BLaER1 (cell line): ENCODE data around the gene RIMBP3C.
"Not testable (repeated sequence)": the region's sequence is repeated elsewhere in the genome, so short reads cannot be mapped to it uniquely, and the experiment has no call there.

Experiments
- H3K27ac ChIP-seq: shearing (Covaris generic); formaldehyde crosslinking; 2 replicates; pipeline ENCODE4 v1.8.1; 2022
- H3K27me3 ChIP-seq: shearing (Covaris generic); formaldehyde crosslinking; 2 replicates; pipeline ENCODE4 v1.8.1; 2022
- H3K36me3 ChIP-seq: shearing (Covaris generic); formaldehyde crosslinking; 2 replicates; pipeline ENCODE4 v1.8.1; 2022
- H3K4me1 ChIP-seq: shearing (Covaris generic); formaldehyde crosslinking; 2 replicates; pipeline ENCODE4 v1.8.1; 2022
- H3K4me2 ChIP-seq: shearing (Covaris generic); formaldehyde crosslinking; 2 replicates; pipeline ENCODE4 v1.8.1; 2022
- H3K4me3 ChIP-seq: shearing (Covaris generic); formaldehyde crosslinking; 2 replicates; pipeline ENCODE4 v1.8.1; 2022
- H3K9ac ChIP-seq: shearing (Covaris generic); formaldehyde crosslinking; 2 replicates; pipeline ENCODE4 v1.8.1; 2022
- H3K9me3 ChIP-seq: shearing (Covaris generic); formaldehyde crosslinking; 2 replicates; pipeline ENCODE4 v1.8.1; 2022
- H4K20me1 ChIP-seq: shearing (Covaris generic); formaldehyde crosslinking; 2 replicates; pipeline ENCODE4 v1.8.1; 2022
- Cebpa-rat ChIP-seq: shearing (Covaris generic); IDR thresholded peaks from 2 replicates; pipeline ENCODE4 v1.8.1; 2022

The RIMBP3C gene

GRCh38 chr22:21579474-21579851 lies 28.2 kb upstream of the RIMBP3C start:
- peak overlapping the region; percentile 49 for H3K4me2 ChIP-seq
- no peak overlapping the region for H3K4me3 ChIP-seq
- H3K27ac ChIP-seq = no peak overlapping the region
- no peaks in the 10 kb centered on the region for H3K27me3 ChIP-seq
- H3K9me3 ChIP-seq = no peaks in the 10 kb centered on the region
- TF ChIP-seq Cebpa-rat = no peak
- H3K4me1 ChIP-seq = peaks cover 63% of the 10 kb centered on the region
- H4K20me1 ChIP-seq = peaks cover 100% of the 10 kb centered on the region
- peaks cover 58% of the 10 kb centered on the region for H3K36me3 ChIP-seq
- peak overlapping the region; percentile 6; the same call in 1 of the 2 replicates for H3K9ac ChIP-seq

GRCh38 chr22:21573750-21574494 lies 22.7 kb upstream of the RIMBP3C start:
- no peak overlapping the region for H3K4me3 ChIP-seq

GRCh38 chr22:21573293-21573734 lies 22.1 kb upstream of the RIMBP3C start:
- Histone ChIP-seq H3K4me2 (no peak overlapping the region), H3K4me3 (no peak overlapping the region), H3K27ac (no peak overlapping the region), H3K36me3 (peaks cover 54% of the 10 kb centered on the region), H4K20me1 (peaks cover 100% of the 10 kb centered on the region), H3K4me1 (peaks cover 64% of the 10 kb centered on the region), H3K9ac (no peak overlapping the region), H3K27me3 (no peaks in the 10 kb centered on the region), H3K9me3 (no peaks in the 10 kb centered on the region)
- TF ChIP-seq Cebpa-rat = no peak

More at GRCh38 chr22:21573750-21574494, 22.7 kb upstream of the RIMBP3C start:
- H4K20me1 ChIP-seq = peaks cover 100% of the 10 kb centered on the region
- no peak for TF ChIP-seq Cebpa-rat
- H3K4me2 ChIP-seq = no peak overlapping the region
- H3K9ac ChIP-seq = no peak overlapping the region
- H3K27ac ChIP-seq = no peak overlapping the region
- peaks cover 59% of the 10 kb centered on the region for H3K36me3 ChIP-seq
- peaks cover 68% of the 10 kb centered on the region for H3K4me1 ChIP-seq
- no peaks in the 10 kb centered on the region for H3K9me3 ChIP-seq
- no peaks in the 10 kb centered on the region for H3K27me3 ChIP-seq

- TF ChIP-seq Cebpa-rat = no peak
- Histone ChIP-seq H3K36me3 (peaks cover 39% of the 10 kb centered on the region), H3K4me3 (no peak overlapping the region), H3K9me3 (no peaks in the 10 kb centered on the region), H3K9ac (no peak overlapping the region), H3K4me2 (peak overlapping the region; percentile 95), H4K20me1 (peaks cover 91% of the 10 kb centered on the region), H3K27ac (no peak overlapping the region), H3K27me3 (no peaks in the 10 kb centered on the region), H3K4me1 (peaks cover 48% of the 10 kb centered on the region)
Measured at GRCh38 chr22:21571679-21572078, 20.4 kb upstream of the RIMBP3C start.

GRCh38 chr22:21570398-21570797 lies 19.1 kb upstream of the RIMBP3C start:
- Histone ChIP-seq H3K9me3 (no peaks in the 10 kb centered on the region), H3K4me3 (peak overlapping the region; percentile 99), H3K9ac (peak overlapping the region; percentile 100; the same call in 1 of the 2 replicates), H3K4me2 (peak overlapping the region; percentile 95), H3K4me1 (peaks cover 48% of the 10 kb centered on the region), H3K27me3 (no peaks in the 10 kb centered on the region), H3K27ac (peak overlapping the region; percentile 37), H4K20me1 (peaks cover 78% of the 10 kb centered on the region), H3K36me3 (peaks cover 30% of the 10 kb centered on the region)
- TF ChIP-seq Cebpa-rat = no peak

GRCh38 chr22:21569459-21570170 lies 18.4 kb upstream of the RIMBP3C start:
- H3K9me3 ChIP-seq = no peaks in the 10 kb centered on the region
- peak overlapping the region; percentile 99 for H3K4me3 ChIP-seq
- peaks cover 29% of the 10 kb centered on the region for H3K36me3 ChIP-seq
- no peak for TF ChIP-seq Cebpa-rat
- H3K9ac ChIP-seq = peak overlapping the region; percentile 100
- no peaks in the 10 kb centered on the region for H3K27me3 ChIP-seq
- peaks cover 48% of the 10 kb centered on the region for H3K4me1 ChIP-seq
- peak overlapping the region; percentile 95 for H3K4me2 ChIP-seq
- peak overlapping the region; percentile 100 for H3K27ac ChIP-seq
- peaks cover 70% of the 10 kb centered on the region for H4K20me1 ChIP-seq

GRCh38 chr22:21569076-21569427 lies 17.8 kb upstream of the RIMBP3C start:
- not testable (repeated sequence) for H3K27me3 ChIP-seq, H3K9me3 ChIP-seq
- peaks cover 64% of the 10 kb centered on the region for H4K20me1 ChIP-seq
- peak overlapping the region; percentile 100 for H3K27ac ChIP-seq
- peak overlapping the region; percentile 99 for H3K4me3 ChIP-seq
- H3K9ac ChIP-seq = peak overlapping the region; percentile 100
- peak overlapping the region; percentile 95 for H3K4me2 ChIP-seq
- peaks cover 25% of the 10 kb centered on the region for H3K36me3 ChIP-seq
- peaks cover 48% of the 10 kb centered on the region for H3K4me1 ChIP-seq

GRCh38 chr22:21568347-21569075 lies 17.2 kb upstream of the RIMBP3C start:
- TF ChIP-seq Cebpa-rat = no peak
- H3K27me3 ChIP-seq = no peaks in the 10 kb centered on the region
- H3K9me3 ChIP-seq = no peaks in the 10 kb centered on the region
- peaks cover 20% of the 10 kb centered on the region for H3K36me3 ChIP-seq
- H3K4me1 ChIP-seq = peaks cover 43% of the 10 kb centered on the region
- peak overlapping the region; percentile 100 for H3K9ac ChIP-seq
- peaks cover 59% of the 10 kb centered on the region for H4K20me1 ChIP-seq
- H3K4me3 ChIP-seq = peak overlapping the region; percentile 99
- peak overlapping the region; percentile 100 for H3K27ac ChIP-seq
- H3K4me2 ChIP-seq = peak overlapping the region; percentile 95

- H3K4me1 ChIP-seq = peaks cover 35% of the 10 kb centered on the region
- no peak for TF ChIP-seq Cebpa-rat
Measured at GRCh38 chr22:21567456-21568346, 16.4 kb upstream of the RIMBP3C start, which contains the start of gene UBE2L3. Gene UBE2L3 (plus strand): TSS chr22:21567714. CDS start chr22:21567745, 31 bp downstream.

More at GRCh38 chr22:21567456-21568346, 16.4 kb upstream of the RIMBP3C start, which contains the start of gene UBE2L3:
- Histone ChIP-seq H3K27me3 (no peaks in the 10 kb centered on the region), H3K9me3 (no peaks in the 10 kb centered on the region), H3K4me3 (peak within 1 kb of the TSS; percentile 99), H4K20me1 (peaks cover 51% of the 10 kb centered on the region), H3K36me3 (peaks cover 12% of the 10 kb centered on the region), H3K4me2 (peak within 1 kb of the TSS; percentile 95), H3K9ac (peak within 1 kb of the TSS; percentile 100), H3K27ac (peak within 1 kb of the TSS; percentile 100)
